Measurements from ENCODE around the gene SIX2.

- TF ChIP-seq CTCF (IDR thresholded peaks at IDR 0.05; ENCODE audit: insufficient read depth, low read depth, low read length) (no peak), EZH2 (IDR thresholded peaks at IDR 0.05; ENCODE audit: insufficient read depth, low read length) (no peak)
Observed at GRCh38 chr2:45052388-45052928, 43.2 kb upstream of the SIX2 start.
